GM21717 (cell line): Measurements from ENCODE around the gene HDGFL3.
"Not testable (repeated sequence)": the region's sequence is repeated elsewhere in the genome, so short reads cannot be mapped to it uniquely, and the experiment has no call there.

Experiments used
- ATAC-seq: cut with Tn5 transposase; IDR thresholded peaks from one replicate; pipeline ENCODE4 v1.9.1; 2021; ENCODE audit warnings: mild to moderate bottlenecking, moderate library complexity; ENCODE audit not compliant: unreplicated experiment

Gene HDGFL3

GRCh38 chr15:83104141-83104540 is 103.5 kb downstream of the HDGFL3 start:
- ATAC-seq: no peak

GRCh38 chr15:83102346-83102745 is 105.3 kb downstream of the HDGFL3 start:
- no peak for ATAC-seq

- no peak for ATAC-seq
Measured at GRCh38 chr15:83100097-83100646, 107.5 kb downstream of the HDGFL3 start.

DNA sequence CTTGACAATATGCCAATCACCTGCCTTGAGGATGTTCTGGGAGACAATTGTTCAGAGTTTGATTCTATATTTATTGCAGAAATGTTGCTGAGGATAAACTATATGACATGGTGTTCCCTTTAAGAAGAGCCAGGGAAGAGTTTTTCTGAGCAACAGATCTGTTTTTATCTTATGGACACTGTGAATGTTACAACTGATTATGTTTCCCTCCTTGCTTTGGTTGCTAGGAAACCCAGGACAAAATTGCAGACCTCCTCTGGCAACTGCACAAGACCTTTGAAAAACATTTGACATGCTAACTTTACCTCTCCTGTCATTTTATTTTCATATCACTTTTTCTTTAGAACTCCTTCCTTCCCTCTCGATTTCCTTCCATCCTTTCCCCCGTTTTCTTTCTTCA is 108.3 kb downstream of the HDGFL3 start:
- ATAC-seq: no peak

DNA sequence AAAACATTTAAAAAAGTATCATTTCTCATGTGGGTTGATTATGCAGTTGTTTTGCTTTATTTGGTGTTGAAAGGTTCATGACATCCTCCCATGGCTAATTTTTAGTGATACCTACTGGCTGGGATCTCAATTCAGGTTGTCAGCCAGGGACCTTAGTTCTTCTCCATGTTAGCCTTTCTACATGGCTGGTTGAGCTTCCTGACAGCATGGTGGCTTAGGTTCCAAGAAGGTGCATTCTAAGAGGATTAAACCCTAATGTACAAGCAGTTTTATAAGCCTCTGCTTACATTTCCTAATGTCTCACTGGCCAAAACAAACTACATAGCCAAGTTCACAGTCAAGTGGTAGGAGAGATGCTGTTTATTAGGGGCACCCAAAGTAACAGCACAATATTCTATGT is 109.5 kb downstream of the HDGFL3 start:
- ATAC-seq: no peak

DNA sequence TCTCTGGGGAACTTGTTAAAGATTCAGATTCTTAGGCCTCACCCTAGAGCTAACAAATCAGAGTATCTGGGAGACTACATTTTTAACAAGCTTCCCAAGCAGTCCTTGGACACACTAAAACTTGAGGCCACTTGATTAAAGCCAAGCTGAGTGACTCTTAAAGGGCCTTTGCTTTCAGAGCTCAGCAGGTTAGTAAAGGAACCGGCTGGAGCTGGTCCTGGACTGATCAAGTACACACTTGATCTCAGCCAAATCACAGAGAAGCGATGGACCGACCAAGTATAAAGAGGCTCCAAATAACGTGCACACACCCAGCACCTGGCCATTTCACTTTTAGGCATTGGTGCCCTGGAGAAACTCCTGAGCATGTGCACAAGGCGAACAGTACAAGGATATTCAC is 113.0 kb downstream of the HDGFL3 start:
- ATAC-seq: no peak

GRCh38 chr15:83092309-83092976 is 115.2 kb downstream of the HDGFL3 start:
- peak; percentile 87 for ATAC-seq

DNA sequence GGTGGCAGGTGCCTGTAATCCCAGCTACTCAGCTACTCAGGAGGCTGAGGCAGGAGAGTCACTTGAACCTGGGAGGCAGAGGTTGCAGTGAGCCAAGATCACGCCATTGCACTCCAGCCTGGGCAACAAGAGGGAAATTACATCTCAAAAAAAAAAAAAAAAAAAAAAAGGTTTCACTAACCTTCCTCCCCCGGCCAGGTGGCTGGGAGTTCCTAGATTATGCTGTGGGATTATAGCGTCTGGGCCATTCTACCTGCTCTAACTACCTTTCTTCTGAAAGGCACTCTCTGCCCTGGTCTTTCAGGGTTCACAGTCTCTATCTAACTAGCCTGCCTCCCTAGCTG is 115.7 kb downstream of the HDGFL3 start:
- not testable (repeated sequence) for ATAC-seq

DNA sequence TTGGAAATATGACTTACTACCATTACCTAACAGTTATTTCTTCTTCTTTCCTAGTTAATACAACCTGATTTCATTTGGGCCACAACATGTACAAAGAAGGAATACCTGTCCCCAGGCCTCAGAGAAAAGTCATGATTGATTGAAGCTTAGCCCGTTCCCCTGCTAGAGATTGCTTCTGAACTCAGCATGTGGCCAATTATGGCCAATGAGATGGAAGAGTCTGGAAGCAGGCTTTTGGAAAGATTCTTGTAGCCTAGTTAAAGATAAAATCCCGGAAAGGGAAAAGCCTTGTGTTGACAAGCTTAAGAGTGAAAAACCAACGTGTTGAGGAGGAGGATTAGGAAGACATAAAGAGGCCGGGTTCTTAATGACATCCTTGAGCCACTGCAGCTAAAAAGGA is 117.2 kb downstream of the HDGFL3 start:
- ATAC-seq: no peak

DNA sequence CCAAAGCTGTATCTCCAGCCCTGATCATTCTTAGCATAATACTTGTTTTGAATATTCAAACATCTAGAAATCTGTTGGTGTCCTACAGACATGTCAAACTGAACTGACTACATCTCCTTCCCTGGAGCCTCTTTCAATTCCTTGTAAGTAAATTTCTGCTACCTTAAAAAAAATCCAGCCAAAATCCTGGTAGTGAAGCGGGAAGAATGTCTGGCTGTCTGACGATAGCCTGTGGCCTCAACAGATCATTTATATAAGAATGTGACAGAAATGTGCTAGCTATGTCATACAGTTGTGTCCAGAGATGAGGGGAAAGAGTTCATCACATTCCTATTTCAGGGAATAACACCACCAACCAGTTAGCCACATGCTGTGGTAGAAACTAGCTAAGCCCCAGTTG is 118.7 kb downstream of the HDGFL3 start:
- ATAC-seq: no peak

GRCh38 chr15:83087576-83087975 is 120.0 kb downstream of the HDGFL3 start:
- no peak for ATAC-seq

GRCh38 chr15:83085864-83086552 is 121.6 kb downstream of the HDGFL3 start:
- ATAC-seq: not testable (repeated sequence)

GRCh38 chr15:83085461-83085860 is 122.2 kb downstream of the HDGFL3 start:
- ATAC-seq: not testable (repeated sequence)

GRCh38 chr15:83082730-83083386 is 124.8 kb downstream of the HDGFL3 start:
- ATAC-seq: no peak

DNA sequence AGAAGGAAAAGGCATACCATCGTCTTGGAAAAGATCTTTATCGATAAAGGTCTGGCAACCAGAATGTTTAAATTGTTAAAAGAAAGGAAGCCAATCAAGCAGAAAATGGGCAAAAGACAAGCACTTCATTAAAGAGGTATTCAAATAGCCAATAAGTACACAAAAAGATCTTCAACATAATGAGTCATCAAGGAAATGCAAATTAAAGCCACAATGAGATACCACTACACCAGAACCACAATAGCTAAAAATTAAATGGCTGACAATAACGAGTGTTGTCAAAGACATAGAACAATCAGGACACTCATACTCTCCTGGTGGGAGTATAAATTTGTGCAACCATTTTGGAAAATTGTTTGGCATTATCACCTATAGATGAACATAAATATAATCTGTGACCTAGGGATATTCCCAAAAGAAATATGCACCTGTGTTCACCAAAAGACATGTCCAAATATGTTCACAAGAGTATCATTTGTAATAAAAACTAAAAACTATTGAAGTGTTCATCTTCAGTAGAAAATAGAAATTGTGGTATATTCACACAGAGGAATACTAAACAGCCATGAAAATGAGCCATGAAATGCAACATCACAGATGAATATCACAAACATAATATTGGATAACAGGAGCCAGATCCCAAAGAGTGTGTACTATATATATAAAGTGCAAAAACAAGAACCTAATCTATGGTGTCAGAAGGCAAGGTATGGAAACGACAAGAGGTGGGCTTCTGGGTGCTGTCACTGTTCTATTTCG is 126.2 kb downstream of the HDGFL3 start:
- ATAC-seq: no peak

- ATAC-seq: no peak
Measured at GRCh38 chr15:83078712-83079111, 128.9 kb downstream of the HDGFL3 start.
